ENCODE measurements around the gene CACNA1F.

- TF ChIP-seq CTCF (conservative IDR thresholded peaks at IDR 0.05) (no peak), EZH2 (IDR thresholded peaks at IDR 0.05; ENCODE audit: low read depth) (no peak)
Observed at GRCh38 chrX:49171752-49172279, 61.3 kb downstream of the CACNA1F start, which contains the start of gene PLP2.
